Keratinocyte (primary cell): ENCODE measurements around the gene IL1RAP.

Source experiments
- CTCF ChIP-seq, 3 experiments: IDR thresholded peaks in 1 of 3; conservative IDR thresholded peaks in 1 of 3; optimal IDR thresholded peaks in 1 of 3; 2 replicates in 2 of 3; 3 replicates in 1 of 3; pipeline versions ENCODE3 to v1.5.1; 2011; ENCODE audit warnings: low read length in 3 of 3, mild to moderate bottlenecking in 3 of 3, moderate library complexity in 2 of 3, control low read depth in 1 of 3, inconsistent platforms in 1 of 3; ENCODE audit not compliant: insufficient read depth in 2 of 3; ENCODE audit errors: extremely low read depth in 1 of 3
- EZH2 ChIP-seq: IDR thresholded peaks from one replicate; pipeline ENCODE4 v1.6.1; 2012; ENCODE audit warnings: inconsistent platforms, mild to moderate bottlenecking, low read length, moderate library complexity

- no peak for TF ChIP-seq EZH2
- no peak for TF ChIP-seq CTCF (optimal IDR thresholded peaks at IDR 0.05 in 1 of 3, IDR thresholded peaks at IDR 0.05 in 1 of 3, conservative IDR thresholded peaks at IDR 0.05 in 1 of 3; ENCODE audit: extremely low read depth in 1 of 3, insufficient read depth in 2 of 3, low read length in 3 of 3)
Observed at GRCh38 chr3:190594171-190594570, 80.3 kb downstream of the IL1RAP start.
